MM.1S (cell line): ENCODE data around the gene LDLRAD3.

Experiments
- DNase-seq: peaks from one replicate; pipeline ENCODE4 v3.0.0-alpha.2; 2015
- H2AFZ ChIP-seq: fragments of 300-600 bp; sonication (generic); 2 replicates; pipeline ENCODE4 v1.6.0; 2016; ENCODE audit warnings: antibody characterized with exemption, low read length
- H3F3A ChIP-seq: fragments of 300-600 bp; sonication (generic); 2 replicates; pipeline ENCODE4 v1.6.1; 2016; ENCODE audit warnings: mild to moderate bottlenecking, antibody characterized with exemption, low read length, moderate library complexity, mixed read lengths; ENCODE audit not compliant: insufficient read depth
- H3K27ac ChIP-seq: fragments of 300-600 bp; sonication (generic); 2 replicates; pipeline ENCODE4 v1.5.1; 2016; ENCODE audit warnings: mild to moderate bottlenecking, low read length
- H3K27me3 ChIP-seq: fragments of 300-600 bp; sonication (generic); replicated peaks from 2 replicates; pipeline ENCODE4 v1.6.0; 2016; ENCODE audit warnings: low read length; ENCODE audit not compliant: insufficient read depth
- H3K36me3 ChIP-seq: fragments of 300-600 bp; sonication (generic); replicated peaks from 2 replicates; pipeline ENCODE4 v1.6.1; 2016; ENCODE audit warnings: mild to moderate bottlenecking, low read length, mixed read lengths; ENCODE audit not compliant: insufficient read depth
- H3K4me1 ChIP-seq: fragments of 300-600 bp; sonication (generic); 2 replicates; pipeline ENCODE4 v1.6.1; 2016; ENCODE audit warnings: low read length, mixed read lengths
- H3K4me2 ChIP-seq: fragments of 300-600 bp; sonication (generic); 2 replicates; pipeline ENCODE4 v1.6.0; 2016; ENCODE audit warnings: low read depth, low read length
- H3K4me3 ChIP-seq: fragments of 300-600 bp; sonication (generic); 2 replicates; pipeline ENCODE4 v1.5.1; 2016; ENCODE audit warnings: low read length, mixed read lengths
- H3K79me2 ChIP-seq: fragments of 300-600 bp; sonication (generic); 2 replicates; pipeline ENCODE4 v1.6.1; 2016; ENCODE audit warnings: mixed run types, low read length, mixed read lengths
- H3K9ac ChIP-seq: fragments of 300-600 bp; sonication (generic); 2 replicates; pipeline ENCODE4 v1.6.1; 2016; ENCODE audit warnings: low read length, mixed read lengths
- H3K9me2 ChIP-seq: fragments of 300-600 bp; sonication (generic); replicated peaks from 2 replicates; pipeline ENCODE4 v1.6.1; 2016; ENCODE audit warnings: mild to moderate bottlenecking, low read length, mixed read lengths; ENCODE audit not compliant: insufficient read depth
- H3K9me3 ChIP-seq: fragments of 300-600 bp; sonication (generic); replicated peaks from 2 replicates; pipeline ENCODE4 v1.6.1; 2016; ENCODE audit warnings: mild to moderate bottlenecking, low read length, mixed read lengths; ENCODE audit not compliant: insufficient read depth
- H4K20me1 ChIP-seq: fragments of 300-600 bp; sonication (generic); 2 replicates; pipeline ENCODE4 v1.6.1; 2016; ENCODE audit warnings: mild to moderate bottlenecking, low read length, moderate library complexity, mixed read lengths; ENCODE audit not compliant: insufficient read depth
- EZH2 ChIP-seq: fragments of 300-600 bp; sonication (generic); optimal IDR thresholded peaks from 2 replicates; pipeline ENCODE3; 2017; ENCODE audit warnings: low read depth, mild to moderate bottlenecking, antibody characterized with exemption, low read length, mixed read lengths
- EZH2phosphoT487 ChIP-seq: fragments of 300-600 bp; sonication (generic); IDR thresholded peaks from 2 replicates; pipeline ENCODE4 v1.6.1; 2018; ENCODE audit warnings: antibody characterized with exemption, low read length
- TF ChIP-seq, protein P1 (sequence below): fragments of 300-600 bp; sonication (generic); IDR thresholded peaks from 2 replicates; pipeline ENCODE4 v1.5.1; 2016; ENCODE audit warnings: antibody characterized with exemption, low read length, mixed read lengths

Gene LDLRAD3

DNA sequence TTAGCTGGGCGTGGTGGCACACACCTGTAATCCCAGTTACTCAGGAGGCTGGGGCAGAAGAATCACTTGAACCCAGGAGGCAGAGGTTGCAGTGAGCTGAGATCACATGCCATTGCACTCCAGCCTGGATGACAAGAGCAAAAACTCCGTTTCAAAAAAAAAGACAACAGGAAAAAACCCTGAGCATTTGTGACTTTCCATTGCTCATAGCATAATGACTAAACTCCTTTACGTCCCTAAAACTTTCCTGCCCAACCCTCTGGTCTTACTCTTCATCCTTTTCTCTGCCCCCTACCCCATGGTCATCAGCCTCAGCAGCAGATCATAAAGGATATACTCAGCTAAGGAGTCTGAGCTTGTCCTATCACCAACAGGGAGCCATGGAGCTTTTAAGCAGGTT lies 6.8 kb upstream of the LDLRAD3 start:
- Histone ChIP-seq H3K36me3 (no peaks in the 10 kb centered on the region), H3K4me3 (no peak overlapping the region), H2AFZ (no peak overlapping the region), H3K9me3 (no peaks in the 10 kb centered on the region), H3K4me1 (no peaks in the 10 kb centered on the region), H3K79me2 (no peaks in the 10 kb centered on the region), H3K9ac (no peak overlapping the region), H3K27me3 (peaks cover 7% of the 10 kb centered on the region; the same call in 1 of the 2 replicates), H3K9me2 (no peaks in the 10 kb centered on the region), H3K27ac (no peak overlapping the region), H3F3A (no peaks in the 10 kb centered on the region), H4K20me1 (no peaks in the 10 kb centered on the region), H3K4me2 (no peak overlapping the region)
- DNase-seq = no peak
- TF ChIP-seq EZH2phosphoT487 = no peak
- TF ChIP-seq, protein P1, sequence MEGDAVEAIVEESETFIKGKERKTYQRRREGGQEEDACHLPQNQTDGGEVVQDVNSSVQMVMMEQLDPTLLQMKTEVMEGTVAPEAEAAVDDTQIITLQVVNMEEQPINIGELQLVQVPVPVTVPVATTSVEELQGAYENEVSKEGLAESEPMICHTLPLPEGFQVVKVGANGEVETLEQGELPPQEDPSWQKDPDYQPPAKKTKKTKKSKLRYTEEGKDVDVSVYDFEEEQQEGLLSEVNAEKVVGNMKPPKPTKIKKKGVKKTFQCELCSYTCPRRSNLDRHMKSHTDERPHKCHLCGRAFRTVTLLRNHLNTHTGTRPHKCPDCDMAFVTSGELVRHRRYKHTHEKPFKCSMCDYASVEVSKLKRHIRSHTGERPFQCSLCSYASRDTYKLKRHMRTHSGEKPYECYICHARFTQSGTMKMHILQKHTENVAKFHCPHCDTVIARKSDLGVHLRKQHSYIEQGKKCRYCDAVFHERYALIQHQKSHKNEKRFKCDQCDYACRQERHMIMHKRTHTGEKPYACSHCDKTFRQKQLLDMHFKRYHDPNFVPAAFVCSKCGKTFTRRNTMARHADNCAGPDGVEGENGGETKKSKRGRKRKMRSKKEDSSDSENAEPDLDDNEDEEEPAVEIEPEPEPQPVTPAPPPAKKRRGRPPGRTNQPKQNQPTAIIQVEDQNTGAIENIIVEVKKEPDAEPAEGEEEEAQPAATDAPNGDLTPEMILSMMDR = no peak
- no peak for TF ChIP-seq EZH2

GRCh38 chr11:35937700-35938099 lies 6.2 kb upstream of the LDLRAD3 start:
- Histone ChIP-seq H3K9me3 (no peaks in the 10 kb centered on the region), H2AFZ (no peak overlapping the region), H3K4me2 (no peak overlapping the region)

GRCh38 chr11:35938231-35938630 lies 5.6 kb upstream of the LDLRAD3 start:
- H3K4me2 ChIP-seq = no peak overlapping the region
- no peak overlapping the region for H3K27ac ChIP-seq
- no peaks in the 10 kb centered on the region for H3K4me1 ChIP-seq
- H3F3A ChIP-seq = no peaks in the 10 kb centered on the region
- no peak overlapping the region for H3K4me3 ChIP-seq
- no peak overlapping the region for H2AFZ ChIP-seq
- no peaks in the 10 kb centered on the region for H3K9me2 ChIP-seq
- H3K9ac ChIP-seq = no peak overlapping the region
- H3K9me3 ChIP-seq = no peaks in the 10 kb centered on the region
- TF ChIP-seq, protein P1 = no peak
- no peak for TF ChIP-seq EZH2phosphoT487
- no peaks in the 10 kb centered on the region for H3K36me3 ChIP-seq
- H3K79me2 ChIP-seq = no peaks in the 10 kb centered on the region
- H4K20me1 ChIP-seq = no peaks in the 10 kb centered on the region
- peaks cover 18% of the 10 kb centered on the region for H3K27me3 ChIP-seq
- no peak for DNase-seq

More at GRCh38 chr11:35937700-35938099, 6.2 kb upstream of the LDLRAD3 start:
- H3K79me2 ChIP-seq = no peaks in the 10 kb centered on the region
- no peaks in the 10 kb centered on the region for H3K36me3 ChIP-seq
- no peak overlapping the region for H3K27ac ChIP-seq
- no peaks in the 10 kb centered on the region for H3F3A ChIP-seq
- H3K27me3 ChIP-seq = peaks cover 13% of the 10 kb centered on the region
- H3K4me1 ChIP-seq = no peaks in the 10 kb centered on the region
- DNase-seq = no peak
- no peak overlapping the region for H3K4me3 ChIP-seq
- TF ChIP-seq EZH2 (no peak), EZH2phosphoT487 (no peak)
- TF ChIP-seq, protein P1 = no peak
- no peaks in the 10 kb centered on the region for H3K9me2 ChIP-seq
- H4K20me1 ChIP-seq = no peaks in the 10 kb centered on the region
- no peak overlapping the region for H3K9ac ChIP-seq
